Measurements from ENCODE around the gene CEP164.
"Not testable (repeated sequence)": the region's sequence is repeated elsewhere in the genome, so short reads cannot be mapped to it uniquely, and the experiment has no call there.

CEP164 gene

DNA sequence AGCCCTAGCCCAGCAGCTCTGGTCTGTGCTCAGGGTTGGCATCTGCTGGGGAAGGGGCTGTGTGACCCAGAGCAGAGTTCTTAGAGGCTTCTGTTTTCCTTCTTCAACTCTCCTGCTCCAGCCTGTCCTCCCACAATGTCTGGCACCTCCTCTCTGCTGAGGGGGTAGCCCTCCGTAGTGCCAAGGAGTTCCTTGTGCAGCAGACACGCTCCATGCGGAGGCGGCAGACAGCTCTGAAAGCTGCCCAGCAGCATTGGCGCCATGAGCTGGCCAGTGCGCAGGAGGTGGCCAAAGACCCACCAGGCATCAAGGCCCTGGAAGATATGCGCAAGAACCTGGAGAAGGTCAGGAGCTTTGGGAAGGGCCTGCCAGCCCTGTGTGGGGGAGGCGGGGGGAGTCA is 69.3 kb downstream of the CEP164 start:
- DNase-seq (ENCODE audit: low read depth), result no peak

- not testable (repeated sequence) for DNase-seq (ENCODE audit: low read depth)
Measured at GRCh38 chr11:117398618-117399017, 71.0 kb downstream of the CEP164 start.

- DNase-seq (ENCODE audit: low read depth), result not testable (repeated sequence)
Measured at GRCh38 chr11:117399100-117399840, 71.6 kb downstream of the CEP164 start.

DNA sequence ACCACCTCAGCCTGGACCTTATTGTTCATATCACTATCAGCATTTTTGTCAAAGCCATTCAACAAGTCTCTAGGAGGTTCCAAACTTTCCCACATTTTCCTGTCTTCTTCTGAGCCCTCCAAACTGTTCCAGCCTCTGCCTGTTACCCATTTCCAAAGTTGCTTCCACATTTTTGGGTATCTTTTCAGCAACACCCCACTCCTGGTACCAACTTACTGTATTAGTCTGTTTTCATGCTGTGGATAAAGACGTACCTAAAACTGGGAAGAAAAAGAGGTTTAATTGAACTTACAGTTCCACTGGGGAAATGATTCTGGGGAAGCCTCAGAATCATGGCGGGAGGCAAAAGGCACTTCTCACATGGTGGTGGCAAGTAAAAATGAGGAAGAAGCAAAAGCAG is 78.2 kb downstream of the CEP164 start:
- DNase-seq (ENCODE audit: low read depth), result not testable (repeated sequence)

DNA sequence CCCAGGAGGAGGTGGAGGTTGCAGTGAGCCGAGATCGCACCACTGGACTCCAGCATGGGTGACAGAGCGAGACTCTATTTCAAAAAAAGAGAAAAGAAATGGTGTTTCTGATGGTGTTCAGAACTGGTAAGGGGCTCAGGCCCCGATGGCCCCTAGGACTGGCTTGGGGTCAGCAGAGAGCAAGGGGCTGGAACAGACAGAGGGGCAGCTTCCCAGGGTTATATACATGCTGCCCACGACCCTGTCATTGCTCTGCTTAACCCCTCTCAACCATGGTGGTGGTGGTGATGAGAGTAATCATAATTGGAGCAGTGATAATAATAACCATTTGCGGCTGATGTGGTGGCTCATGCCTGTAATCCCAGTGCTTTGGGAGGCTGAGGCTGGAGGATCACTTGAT is 79.4 kb downstream of the CEP164 start:
- DNase-seq (ENCODE audit: low read depth), result no peak

GRCh38 chr11:117408356-117408755 is 80.7 kb downstream of the CEP164 start:
- no peak for DNase-seq (ENCODE audit: low read depth)

GRCh38 chr11:117409511-117409910 is 81.9 kb downstream of the CEP164 start:
- DNase-seq (ENCODE audit: low read depth), result no peak

DNA sequence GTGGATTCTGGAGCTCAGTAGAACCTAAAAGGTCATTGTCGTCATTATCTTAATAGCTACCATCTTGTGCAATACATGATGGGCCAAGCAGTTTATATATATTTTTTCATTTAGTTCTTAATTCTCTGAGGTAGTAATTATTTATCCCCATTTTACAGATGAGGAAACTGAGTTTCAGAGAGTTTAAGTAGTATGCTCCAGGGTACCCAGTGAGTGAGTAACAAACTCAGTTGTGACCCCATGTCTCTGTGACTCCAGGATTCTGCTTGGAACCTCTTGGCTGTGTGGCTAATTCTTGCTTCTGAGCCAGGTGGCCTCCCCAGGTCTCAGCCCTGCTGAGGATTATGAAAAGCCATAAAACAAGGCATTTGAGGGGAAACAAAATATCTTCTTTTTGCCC is 82.6 kb downstream of the CEP164 start:
- DNase-seq (ENCODE audit: low read depth), result no peak

- DNase-seq (ENCODE audit: low read depth), result no peak
Measured at GRCh38 chr11:117410861-117411710, 83.4 kb downstream of the CEP164 start.

GRCh38 chr11:117411736-117412135 is 84.1 kb downstream of the CEP164 start:
- no peak for DNase-seq (ENCODE audit: low read depth)

GRCh38 chr11:117412176-117412575 is 84.5 kb downstream of the CEP164 start:
- no peak for DNase-seq (ENCODE audit: low read depth)

- DNase-seq (ENCODE audit: low read depth), result no peak
Measured at GRCh38 chr11:117412653-117413275, 85.1 kb downstream of the CEP164 start.

DNA sequence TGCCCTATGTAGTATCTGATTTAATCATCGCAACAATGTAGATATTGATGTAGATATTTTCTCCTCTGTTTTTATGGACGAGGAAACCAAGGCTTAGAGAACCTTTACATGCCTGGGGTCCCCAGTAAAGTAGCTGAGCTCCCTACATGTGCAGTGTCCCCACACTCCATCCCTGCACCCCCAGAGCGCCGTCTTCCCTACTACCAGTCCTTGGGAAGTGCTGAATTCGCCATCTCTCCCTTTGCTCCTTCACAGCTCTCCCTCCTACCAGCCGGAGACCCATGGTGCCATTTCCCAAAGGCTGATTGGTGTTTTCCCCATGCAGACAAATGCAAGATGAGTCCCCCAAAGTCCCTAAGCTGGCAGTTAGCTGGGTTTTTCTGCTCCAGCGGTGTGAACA is 86.0 kb downstream of the CEP164 start:
- no peak for DNase-seq (ENCODE audit: low read depth)

DNA sequence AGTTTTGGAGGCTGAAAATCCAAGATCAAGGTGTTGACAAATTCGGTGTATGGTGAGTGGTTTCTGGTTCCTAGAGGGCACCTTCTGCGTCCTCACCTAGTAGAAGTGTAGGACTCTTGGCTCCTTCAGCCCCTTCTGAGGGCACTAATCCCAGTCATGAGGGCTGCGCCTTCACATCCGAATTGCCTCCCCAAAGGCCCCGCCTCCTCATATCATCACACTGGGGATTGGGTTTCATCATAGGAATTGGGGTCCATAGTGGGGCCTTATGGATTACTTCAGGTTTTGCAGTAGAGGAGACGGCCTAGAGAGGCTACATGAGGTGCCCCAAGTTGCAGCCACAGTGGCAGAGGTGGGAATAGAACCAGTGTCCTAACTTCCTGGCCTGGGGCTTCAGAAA is 87.1 kb downstream of the CEP164 start:
- DNase-seq (ENCODE audit: low read depth), result no peak

- no peak for DNase-seq (ENCODE audit: low read depth)
Measured at GRCh38 chr11:117415358-117415896, 87.8 kb downstream of the CEP164 start.

DNA sequence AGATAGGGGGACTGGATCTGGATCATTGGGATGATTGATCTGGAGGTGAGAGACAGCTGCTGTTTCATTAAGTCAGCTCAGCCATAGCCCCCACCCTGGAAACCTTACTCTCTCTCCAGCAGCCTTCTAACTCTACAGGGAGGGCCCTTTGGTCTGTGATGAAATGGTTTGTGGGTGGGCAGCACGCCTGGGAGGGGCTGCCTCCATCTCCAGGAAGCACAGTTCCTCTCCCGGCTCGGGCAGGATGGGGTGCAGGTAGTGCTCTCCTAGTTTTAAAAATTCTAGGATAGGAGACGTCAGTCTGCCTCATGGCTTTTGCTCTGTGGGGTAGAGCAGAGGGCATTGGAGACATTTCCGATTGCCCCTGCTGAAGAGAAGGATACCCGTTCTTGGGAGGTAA is 89.7 kb downstream of the CEP164 start:
- DNase-seq (ENCODE audit: low read depth), result no peak

- no peak for DNase-seq (ENCODE audit: low read depth)
Measured at GRCh38 chr11:117417856-117418255, 90.2 kb downstream of the CEP164 start.

DNA sequence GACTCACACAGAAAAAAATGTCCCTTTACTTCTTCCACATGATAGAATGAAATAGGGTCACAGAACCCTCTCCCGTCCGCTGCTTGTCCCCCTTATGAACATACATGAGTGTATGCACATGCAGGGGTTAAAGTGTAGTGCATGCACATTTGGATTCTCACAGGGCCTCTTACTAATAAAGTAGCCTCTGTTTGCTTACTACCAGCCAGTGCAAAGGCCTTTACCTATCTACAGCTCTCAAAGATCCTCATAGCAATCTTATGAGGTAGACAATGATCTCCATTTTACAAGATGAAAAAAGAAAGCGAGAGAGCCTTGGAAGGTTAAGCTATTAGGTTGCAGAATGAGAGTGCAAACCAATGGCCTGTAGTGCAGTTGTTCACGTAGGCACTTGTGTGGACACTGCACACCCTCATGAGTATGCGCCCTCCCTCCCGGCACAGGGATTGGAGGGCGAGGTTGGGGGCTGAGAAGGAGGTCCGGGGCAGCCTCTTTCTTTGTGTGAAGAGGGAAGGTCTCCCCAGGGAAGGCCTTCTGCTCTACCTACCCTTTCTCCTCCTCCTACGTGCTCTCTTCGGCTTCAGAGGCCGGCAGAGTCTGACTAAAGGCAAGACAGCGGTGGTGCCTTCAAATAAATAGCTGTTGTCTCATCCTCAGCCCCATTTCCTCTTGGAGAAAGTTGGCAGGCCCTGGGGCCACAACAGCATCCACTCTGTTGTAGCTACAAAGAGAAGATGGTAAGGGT is 91.3 kb downstream of the CEP164 start:
- no peak for DNase-seq (ENCODE audit: low read depth)

- no peak for DNase-seq (ENCODE audit: low read depth)
Measured at GRCh38 chr11:117419482-117420142, 92.0 kb downstream of the CEP164 start.

GRCh38 chr11:117420143-117420485 is 92.5 kb downstream of the CEP164 start:
- DNase-seq (ENCODE audit: low read depth), result no peak

GRCh38 chr11:117420598-117420997 is 92.9 kb downstream of the CEP164 start:
- no peak for DNase-seq (ENCODE audit: low read depth)

All from stimulated activated CD4-positive, alpha-beta T cell treated with anti-CD3 and anti-CD28 coated beads, Interleukin-2, amount 100 ng/mL, for 4 hours (primary cell).